ENCODE data around the gene CDKL2.

GRCh38 chr4:75671802-75672421, 41.6 kb upstream of the CDKL2 start:
- TF ChIP-seq CTCF (IDR thresholded peaks at IDR 0.05) (no peak), TCF7L2 (IDR thresholded peaks at IDR 0.05; ENCODE audit: low read depth, low read length) (no peak), REST (IDR thresholded peaks at IDR 0.05; ENCODE audit: insufficient read depth in 1 of 2, low read depth in 2 of 2, low read length in 1 of 2) (no peak)
